T-helper 17 cell (primary cell): ENCODE results near the gene PHF3. TPM values are rescaled to one million over a fixed set of nuclear protein-coding genes. Genes with fewer than 3 reads are reported as not detected.
"Not testable (repeated sequence)": the region's sequence is repeated elsewhere in the genome, so short reads cannot be mapped to it uniquely, and the experiment has no call there.

ENCODE experiments used
- ATAC-seq: fragments of 150-1000 bp; cut with Tn5 transposase; 2 replicates; pipeline ENCODE4 v1.10.0; 2021; ENCODE audit warnings: mild to moderate bottlenecking, moderate library complexity
- DNase-seq, 3 donors: peaks; one replicate each; pipeline versions ENCODE4 v3.0.0 to v3.0.0-alpha.2; 2020 to 2021
- H3K9me3 ChIP-seq: one replicate; pipeline ENCODE4 v1.7.0; 2013; ENCODE audit warnings: low read length, mild to moderate bottlenecking; ENCODE audit not compliant: control insufficient read depth, poor library complexity, severe bottlenecking
- H3K27ac Mint-ChIP-seq: one replicate; pipeline ENCODE4 v1.8.0; 2022; ENCODE audit warnings: mild to moderate bottlenecking, moderate library complexity, mixed read lengths
- H3K27me3 Mint-ChIP-seq: one replicate; pipeline ENCODE4 v1.8.0; 2022; ENCODE audit warnings: mixed read lengths
- H3K36me3 Mint-ChIP-seq: one replicate; pipeline ENCODE4 v1.8.0; 2022; ENCODE audit warnings: low read depth, mixed read lengths
- H3K4me1 Mint-ChIP-seq: one replicate; pipeline ENCODE4 v1.8.0; 2022; ENCODE audit warnings: mild to moderate bottlenecking, mixed read lengths
- H3K4me3 Mint-ChIP-seq: one replicate; pipeline ENCODE4 v1.8.0; 2022; ENCODE audit warnings: mild to moderate bottlenecking, moderate library complexity, mixed read lengths
- total RNA-seq, 4 donors: library from RNA in 2 of 4; stranded (reverse) in 2 of 4; gene quantifications; one replicate each; pipeline ENCODE4 v1.2.3 and lab custom pipeline; 2022 to 2026

PHF3 gene
- total RNA-seq, 2 donors from 2014 or later: 87.6 to 88.3 TPM

- H3K36me3 Mint-ChIP-seq, ATAC-seq, DNase-seq, H3K27me3 Mint-ChIP-seq, H3K27ac Mint-ChIP-seq, H3K4me3 Mint-ChIP-seq, H3K4me1 Mint-ChIP-seq, H3K9me3 ChIP-seq: not testable (repeated sequence)
Observed at GRCh38 chr6:63738190-63738589, 102.6 kb downstream of the PHF3 start.

- H3K4me1 Mint-ChIP-seq: peaks cover 2% of the 10 kb centered on the region
- H3K27ac Mint-ChIP-seq: no peak overlapping the region
- no peak for DNase-seq
- no peaks in the 10 kb centered on the region for H3K36me3 Mint-ChIP-seq
- H3K27me3 Mint-ChIP-seq: no peaks in the 10 kb centered on the region
- no peaks in the 10 kb centered on the region for H3K9me3 ChIP-seq
- H3K4me3 Mint-ChIP-seq: no peak overlapping the region
- no peak for ATAC-seq
Observed at GRCh38 chr6:63739094-63739687, 103.6 kb downstream of the PHF3 start.

GRCh38 chr6:63740709-63741108 is 105.1 kb downstream of the PHF3 start:
- Mint-ChIP-seq H3K36me3 (no peaks in the 10 kb centered on the region), H3K4me3 (no peak overlapping the region), H3K4me1 (peaks cover 2% of the 10 kb centered on the region), H3K27me3 (no peaks in the 10 kb centered on the region), H3K27ac (no peak overlapping the region)
- no peak for ATAC-seq
- no peaks in the 10 kb centered on the region for H3K9me3 ChIP-seq
- DNase-seq: no peak

- DNase-seq (no peak), ATAC-seq (no peak)
- peaks cover 2% of the 10 kb centered on the region for H3K4me1 Mint-ChIP-seq
- no peaks in the 10 kb centered on the region for H3K9me3 ChIP-seq
- no peaks in the 10 kb centered on the region for H3K27me3 Mint-ChIP-seq
- no peaks in the 10 kb centered on the region for H3K36me3 Mint-ChIP-seq
- no peak overlapping the region for H3K4me3 Mint-ChIP-seq
- peak overlapping the region; percentile 6 for H3K27ac Mint-ChIP-seq
Observed at GRCh38 chr6:63742060-63742459, 106.5 kb downstream of the PHF3 start.

- H3K27me3 Mint-ChIP-seq: no peaks in the 10 kb centered on the region
- no peak overlapping the region for H3K4me3 Mint-ChIP-seq
- ATAC-seq: no peak
- H3K4me1 Mint-ChIP-seq: peaks cover 2% of the 10 kb centered on the region
- no peak overlapping the region for H3K27ac Mint-ChIP-seq
- no peaks in the 10 kb centered on the region for H3K36me3 Mint-ChIP-seq
- no peak for DNase-seq
- H3K9me3 ChIP-seq: no peaks in the 10 kb centered on the region
Observed at GRCh38 chr6:63743691-63744090, 108.1 kb downstream of the PHF3 start.

GRCh38 chr6:63744810-63745209 is 109.2 kb downstream of the PHF3 start:
- ATAC-seq (no peak), DNase-seq (no peak)
- H3K9me3 ChIP-seq: no peaks in the 10 kb centered on the region
- Mint-ChIP-seq H3K4me1 (peaks cover 2% of the 10 kb centered on the region), H3K36me3 (no peaks in the 10 kb centered on the region), H3K4me3 (no peak overlapping the region), H3K27ac (no peak overlapping the region), H3K27me3 (no peaks in the 10 kb centered on the region)

GRCh38 chr6:63745784-63746183 is 110.2 kb downstream of the PHF3 start:
- H3K4me1 Mint-ChIP-seq: peaks cover 2% of the 10 kb centered on the region
- H3K4me3 Mint-ChIP-seq: no peak overlapping the region
- H3K36me3 Mint-ChIP-seq: no peaks in the 10 kb centered on the region
- DNase-seq: no peak
- no peaks in the 10 kb centered on the region for H3K9me3 ChIP-seq
- H3K27me3 Mint-ChIP-seq: no peaks in the 10 kb centered on the region
- no peak overlapping the region for H3K27ac Mint-ChIP-seq
- ATAC-seq: no peak

- no peaks in the 10 kb centered on the region for H3K9me3 ChIP-seq
- H3K4me1 Mint-ChIP-seq: no peaks in the 10 kb centered on the region
- ATAC-seq (no peak), DNase-seq (no peak)
- no peak overlapping the region for H3K4me3 Mint-ChIP-seq
- H3K27me3 Mint-ChIP-seq: no peaks in the 10 kb centered on the region
- H3K27ac Mint-ChIP-seq: no peak overlapping the region
- no peaks in the 10 kb centered on the region for H3K36me3 Mint-ChIP-seq
Observed at GRCh38 chr6:63750400-63750799, 114.8 kb downstream of the PHF3 start.

GRCh38 chr6:63757275-63757674 is 121.7 kb downstream of the PHF3 start:
- DNase-seq, H3K4me3 Mint-ChIP-seq, H3K27me3 Mint-ChIP-seq, H3K9me3 ChIP-seq, H3K36me3 Mint-ChIP-seq, ATAC-seq, H3K4me1 Mint-ChIP-seq, H3K27ac Mint-ChIP-seq: not testable (repeated sequence)

GRCh38 chr6:63757826-63758225 is 122.2 kb downstream of the PHF3 start:
- Mint-ChIP-seq H3K36me3 (peaks cover 3% of the 10 kb centered on the region), H3K4me3 (no peak overlapping the region), H3K27ac (no peak overlapping the region), H3K27me3 (no peaks in the 10 kb centered on the region), H3K4me1 (no peaks in the 10 kb centered on the region)
- ATAC-seq (no peak), DNase-seq (no peak)
- H3K9me3 ChIP-seq: peaks cover 6% of the 10 kb centered on the region

GRCh38 chr6:63759605-63760105 is 124.1 kb downstream of the PHF3 start:
- H3K36me3 Mint-ChIP-seq: peaks cover 3% of the 10 kb centered on the region
- H3K4me1 Mint-ChIP-seq: no peaks in the 10 kb centered on the region
- H3K4me3 Mint-ChIP-seq: no peak overlapping the region
- no peaks in the 10 kb centered on the region for H3K27me3 Mint-ChIP-seq
- H3K9me3 ChIP-seq: peaks cover 6% of the 10 kb centered on the region
- no peak for DNase-seq
- ATAC-seq: no peak
- no peak overlapping the region for H3K27ac Mint-ChIP-seq

GRCh38 chr6:63760199-63760598 is 124.6 kb downstream of the PHF3 start:
- Mint-ChIP-seq H3K27ac (no peak overlapping the region), H3K36me3 (peaks cover 3% of the 10 kb centered on the region), H3K27me3 (no peaks in the 10 kb centered on the region), H3K4me3 (no peak overlapping the region), H3K4me1 (no peaks in the 10 kb centered on the region)
- DNase-seq (no peak), ATAC-seq (no peak)
- H3K9me3 ChIP-seq: peaks cover 6% of the 10 kb centered on the region

GRCh38 chr6:63764318-63764916 is 128.8 kb downstream of the PHF3 start:
- Mint-ChIP-seq H3K4me3 (no peak overlapping the region), H3K27me3 (peaks cover 14% of the 10 kb centered on the region), H3K27ac (no peak overlapping the region), H3K36me3 (no peaks in the 10 kb centered on the region), H3K4me1 (no peaks in the 10 kb centered on the region)
- DNase-seq (no peak), ATAC-seq (peak; percentile 49)
- H3K9me3 ChIP-seq: no peaks in the 10 kb centered on the region
